ENCODE results near the gene LPXN.

The LPXN gene

DNA sequence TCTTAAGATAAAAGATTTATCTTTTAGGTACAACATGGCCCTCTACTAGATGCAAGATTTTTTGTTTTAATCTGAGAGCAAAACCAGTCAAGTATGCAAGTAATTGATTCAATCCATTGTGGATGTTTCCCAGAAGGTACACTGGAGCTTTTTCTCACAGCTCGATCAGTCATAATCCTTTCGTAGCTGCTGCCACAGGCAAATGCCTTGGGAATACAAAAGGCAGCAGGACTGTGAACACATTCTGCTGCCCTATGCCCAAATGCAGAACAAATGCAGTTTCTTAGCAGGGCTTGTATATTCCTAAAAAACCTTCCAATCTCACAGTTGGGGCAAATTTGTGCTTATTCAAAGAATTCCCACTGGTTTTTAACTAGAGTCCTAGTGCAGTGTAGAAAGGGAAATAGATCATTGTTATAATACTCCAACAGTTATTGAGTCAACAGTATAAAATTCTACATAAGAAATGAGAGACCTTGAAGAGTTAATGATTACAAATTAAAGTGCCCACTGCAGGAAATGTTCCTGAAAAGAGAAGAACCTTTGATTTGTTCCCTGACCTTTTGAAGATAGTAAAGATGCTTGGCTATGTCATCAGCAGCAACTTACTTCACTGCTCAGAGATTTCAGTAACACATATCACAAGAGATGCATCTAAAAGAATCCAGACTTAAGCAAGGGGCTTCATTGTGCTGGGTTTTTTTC is 14.1 kb downstream of the LPXN start:
- H3K27ac ChIP-seq: no peak overlapping the region
- H3K9me3 ChIP-seq (replicated peaks in 1 of 11): no peaks in the 10 kb centered on the region
- H3K9ac ChIP-seq: no peak overlapping the region
- no peak for TF ChIP-seq Cebpa-rat (IDR thresholded peaks at IDR 0.05)
- no peaks in the 10 kb centered on the region for H3K27me3 ChIP-seq
- H3K36me3 ChIP-seq: peaks cover 0 to 93% (median 35%) of the 10 kb centered on the region in 11 experiments; a peak in 17 of 22 replicates
- H3K4me1 ChIP-seq: peaks cover 0 to 4% (median 0%) of the 10 kb centered on the region in 10 experiments; a peak in 2 of 20 replicates
- peaks cover 0 to 97% (median 12%) of the 10 kb centered on the region in 11 experiments; a peak in 12 of 22 replicates for H4K20me1 ChIP-seq
- no peak overlapping the region for H3K4me2 ChIP-seq
- H3K4me3 ChIP-seq: no peak overlapping the region

DNA sequence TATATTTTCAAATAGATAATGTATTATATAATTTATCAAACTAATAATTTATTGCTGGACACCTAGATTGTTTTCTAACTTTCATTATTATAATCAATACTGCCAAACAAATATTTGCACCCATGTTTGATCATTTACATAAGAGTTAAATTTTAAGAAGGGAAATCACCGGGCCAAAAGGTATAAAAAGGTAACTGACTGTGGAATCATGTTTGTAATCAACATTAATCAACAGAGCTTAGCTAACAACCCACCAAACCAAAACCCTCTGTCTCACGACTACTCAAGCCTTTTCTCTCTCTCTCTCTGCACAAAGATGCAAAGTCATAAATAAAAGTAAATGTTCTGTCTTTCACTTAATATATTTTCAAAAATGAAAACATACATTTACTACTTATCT is 14.8 kb downstream of the LPXN start:
- H3K9me3 ChIP-seq (replicated peaks in 1 of 11): no peaks in the 10 kb centered on the region
- H3K4me1 ChIP-seq: peaks cover 0 to 4% (median 0%) of the 10 kb centered on the region in 10 experiments; a peak in 2 of 20 replicates
- no peak overlapping the region for H3K9ac ChIP-seq
- TF ChIP-seq Cebpa-rat (IDR thresholded peaks at IDR 0.05): no peak
- no peaks in the 10 kb centered on the region for H3K27me3 ChIP-seq
- H4K20me1 ChIP-seq: peaks cover 0 to 97% (median 12%) of the 10 kb centered on the region in 11 experiments; a peak in 12 of 22 replicates
- no peak overlapping the region for H3K4me3 ChIP-seq
- no peak overlapping the region for H3K4me2 ChIP-seq
- H3K36me3 ChIP-seq: peaks cover 0 to 87% (median 34%) of the 10 kb centered on the region in 11 experiments; a peak in 17 of 22 replicates
- H3K27ac ChIP-seq: no peak overlapping the region

DNA sequence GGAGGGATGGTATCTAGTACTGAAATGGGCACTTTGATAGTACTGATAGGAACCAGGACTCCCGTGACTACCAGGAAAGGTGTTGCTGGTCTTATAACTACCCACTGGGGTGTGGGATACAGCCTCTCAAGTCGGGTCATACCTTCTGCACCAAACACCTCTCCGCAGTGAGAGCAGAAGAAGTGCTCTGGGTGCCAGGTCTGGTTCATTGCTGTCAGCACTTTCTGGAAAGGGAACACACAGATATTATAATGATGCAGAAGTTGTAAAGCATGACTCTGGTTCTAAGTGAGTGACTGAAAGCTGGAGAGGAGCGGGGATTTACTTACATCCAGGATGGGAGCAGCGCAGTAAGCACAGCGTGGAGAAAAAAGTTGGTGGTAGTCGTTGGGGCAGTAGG is 26.0 kb downstream of the LPXN start:
- Histone ChIP-seq H3K9me3 (replicated peaks in 1 of 11) (0 out of 22 replicates have a peak, but pooled peaks cover 0 to 4% (median 0%) of the 10 kb centered on the region in 11 experiments), H3K4me3 (no peak overlapping the region), H4K20me1 (peaks cover 0 to 46% (median 0%) of the 10 kb centered on the region in 11 experiments; a peak in 5 of 22 replicates), H3K4me1 (peaks cover 0 to 4% (median 0%) of the 10 kb centered on the region in 10 experiments; a peak in 1 of 20 replicates), H3K27ac (no peak overlapping the region), H3K36me3 (peaks cover 54 to 100% (median 97%) of the 10 kb centered on the region in 11 experiments), H3K4me2 (no peak overlapping the region), H3K27me3 (no peaks in the 10 kb centered on the region), H3K9ac (no peak overlapping the region)
- no peak for TF ChIP-seq Cebpa-rat (IDR thresholded peaks at IDR 0.05)

DNA sequence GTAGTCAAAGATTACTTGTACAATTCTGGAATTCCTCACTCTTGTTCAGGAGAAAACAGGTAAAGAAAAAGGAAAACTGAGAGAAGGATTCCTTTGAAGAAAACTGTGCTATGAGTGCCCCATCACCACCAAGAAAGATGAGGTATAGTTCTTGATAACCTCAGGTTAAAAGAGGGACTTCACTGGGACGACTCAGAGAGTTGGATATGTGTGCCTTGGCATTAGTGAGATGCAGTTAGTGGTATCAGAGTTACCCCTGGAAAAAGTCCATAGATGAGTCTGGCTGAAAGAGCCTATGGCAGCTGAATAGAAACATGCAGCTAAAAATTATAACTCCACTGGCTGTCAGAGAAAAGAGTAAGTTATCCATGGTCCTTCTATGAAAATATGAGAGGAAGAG is 28.8 kb downstream of the LPXN start:
- TF ChIP-seq Cebpa-rat (IDR thresholded peaks at IDR 0.05): no peak
- H3K4me1 ChIP-seq: peaks cover 0 to 4% (median 0%) of the 10 kb centered on the region in 10 experiments; a peak in 1 of 20 replicates
- no peak overlapping the region for H3K4me2 ChIP-seq
- H3K27me3 ChIP-seq: no peaks in the 10 kb centered on the region
- H3K27ac ChIP-seq: no peak overlapping the region
- no peak overlapping the region for H3K9ac ChIP-seq
- 0 out of 22 replicates have a peak, but pooled peaks cover 0 to 4% (median 0%) of the 10 kb centered on the region in 11 experiments for H3K9me3 ChIP-seq (replicated peaks in 1 of 11)
- peaks cover 0 to 37% (median 0%) of the 10 kb centered on the region in 11 experiments; a peak in 5 of 22 replicates for H4K20me1 ChIP-seq
- no peak overlapping the region for H3K4me3 ChIP-seq
- H3K36me3 ChIP-seq: peaks cover 30 to 93% (median 78%) of the 10 kb centered on the region in 11 experiments

DNA sequence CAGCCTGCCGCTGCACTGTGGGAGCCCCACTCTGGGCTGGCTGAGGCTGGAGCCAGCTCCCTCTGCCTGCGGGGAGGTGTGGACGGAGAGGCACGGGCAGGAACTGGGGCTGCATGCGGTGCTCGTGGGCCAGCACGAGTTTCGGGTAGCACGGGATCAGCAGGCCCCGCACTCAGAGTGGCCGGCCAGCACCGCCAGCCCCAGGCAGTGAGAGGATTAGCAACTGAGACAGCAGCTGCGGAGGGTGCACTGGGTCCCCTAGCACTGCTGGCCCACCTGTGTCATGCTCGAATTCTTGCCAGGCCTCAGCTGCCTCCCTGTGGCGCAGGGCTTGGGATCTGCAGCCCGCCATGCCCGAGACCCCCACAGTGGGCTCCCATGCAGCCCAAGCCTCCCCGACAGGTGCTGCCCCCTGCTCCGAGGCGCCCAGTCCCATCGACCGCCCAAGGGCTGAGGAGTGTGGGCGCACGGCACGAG is 43.8 kb downstream of the LPXN start:
- Histone ChIP-seq H3K27ac (no peak overlapping the region), H3K4me3 (no peak overlapping the region), H3K36me3 (peaks cover 19 to 97% (median 50%) of the 10 kb centered on the region in 11 experiments; a peak in 20 of 22 replicates), H3K27me3 (no peaks in the 10 kb centered on the region), H3K9ac (no peak overlapping the region), H4K20me1 (peaks cover 0 to 61% (median 0%) of the 10 kb centered on the region in 11 experiments; a peak in 5 of 22 replicates), H3K9me3 (replicated peaks in 1 of 11) (peaks cover 1 to 36% (median 15%) of the 10 kb centered on the region in 11 experiments; a peak in 16 of 22 replicates), H3K4me2 (no peak overlapping the region), H3K4me1 (peaks cover 2 to 20% (median 11%) of the 10 kb centered on the region in 10 experiments; a peak in 19 of 20 replicates)
- no peak for TF ChIP-seq Cebpa-rat (IDR thresholded peaks at IDR 0.05)

DNA sequence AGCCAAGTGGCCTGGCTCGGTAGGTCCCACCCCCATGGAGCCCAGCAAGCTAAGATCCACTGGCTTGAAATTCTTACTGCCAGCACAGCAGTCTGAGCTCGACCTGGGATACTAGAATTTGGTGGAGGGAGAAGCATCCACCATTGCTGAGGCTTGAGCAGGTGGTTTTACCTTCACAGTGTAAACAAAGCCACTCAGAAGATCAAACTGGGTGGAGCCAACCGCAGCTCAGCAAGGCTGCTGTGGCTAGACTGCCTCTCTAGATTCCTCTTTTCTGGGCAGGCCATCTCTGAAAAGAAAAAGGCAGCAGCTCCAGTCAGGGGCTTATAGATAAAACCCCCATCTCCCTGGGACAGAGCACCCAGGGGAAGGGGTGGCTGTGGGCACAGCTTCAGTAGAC is 45.4 kb downstream of the LPXN start:
- Histone ChIP-seq H3K4me1 (peaks cover 17 to 33% (median 28%) of the 10 kb centered on the region in 10 experiments), H3K36me3 (peaks cover 19 to 88% (median 53%) of the 10 kb centered on the region in 11 experiments; a peak in 20 of 22 replicates), H3K9me3 (replicated peaks in 1 of 11) (peaks cover 0 to 36% (median 13%) of the 10 kb centered on the region in 11 experiments; a peak in 15 of 22 replicates), H3K9ac (no peak overlapping the region), H3K27ac (no peak overlapping the region), H3K4me2 (no peak overlapping the region), H4K20me1 (peaks cover 0 to 64% (median 0%) of the 10 kb centered on the region in 11 experiments; a peak in 5 of 22 replicates), H3K27me3 (no peaks in the 10 kb centered on the region), H3K4me3 (no peak overlapping the region)
- no peak for TF ChIP-seq Cebpa-rat (IDR thresholded peaks at IDR 0.05)

DNA sequence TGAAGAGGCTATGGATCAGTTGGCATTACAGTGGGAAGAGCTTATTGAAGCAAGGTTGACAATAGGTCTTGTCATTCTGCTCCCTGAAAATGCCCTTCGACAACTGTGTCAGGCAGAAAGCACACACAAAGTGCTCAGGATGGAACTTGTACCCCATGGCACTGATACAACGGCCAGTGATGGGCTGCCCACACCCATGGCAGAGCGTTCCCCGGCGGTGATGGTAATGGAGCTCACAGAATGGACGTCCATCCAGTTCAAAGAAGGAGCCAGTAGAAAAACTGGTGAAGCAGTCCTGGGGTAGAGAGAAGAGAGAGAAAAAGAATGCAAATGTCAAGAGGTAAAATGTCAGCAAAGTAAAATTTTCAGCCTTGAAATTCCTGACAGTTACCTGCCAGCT is 48.2 kb downstream of the LPXN start:
- H3K36me3 ChIP-seq: peaks cover 12 to 60% (median 40%) of the 10 kb centered on the region in 11 experiments; a peak in 20 of 22 replicates
- TF ChIP-seq Cebpa-rat (IDR thresholded peaks at IDR 0.05): no peak

DNA sequence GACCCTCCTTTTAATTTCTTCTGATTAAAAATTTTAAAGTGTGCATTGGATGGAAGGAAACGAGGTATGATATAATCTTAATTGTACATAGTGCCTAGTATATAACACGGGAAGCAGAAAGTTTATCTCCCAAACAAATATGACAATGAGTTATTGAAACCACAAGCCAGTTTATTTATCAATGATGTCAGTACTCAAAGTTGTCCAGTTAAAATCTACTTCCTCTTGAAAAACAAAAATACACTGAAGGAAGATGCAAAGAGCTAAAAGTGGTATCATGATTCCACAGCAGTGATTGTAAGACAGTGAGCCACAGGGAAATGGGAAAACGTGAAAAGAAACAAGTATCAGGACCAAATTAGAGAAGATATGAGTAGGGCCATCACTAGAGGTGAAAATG is 48.9 kb downstream of the LPXN start:
- H3K4me3 ChIP-seq: no peak overlapping the region
- H4K20me1 ChIP-seq: peaks cover 0 to 42% (median 0%) of the 10 kb centered on the region in 11 experiments; a peak in 5 of 22 replicates
- TF ChIP-seq Cebpa-rat (IDR thresholded peaks at IDR 0.05): no peak
- H3K27ac ChIP-seq: peak overlapping the region in 8 of 11 experiments; percentile 83 to 92 (median 86); a peak in 15 of 22 replicates
- H3K4me2 ChIP-seq: peak overlapping the region; percentile 16 to 87 (median 75); a peak in 18 of 22 replicates
- H3K9me3 ChIP-seq (replicated peaks in 1 of 11): peaks cover 0 to 11% (median under 1%) of the 10 kb centered on the region in 11 experiments; a peak in 10 of 22 replicates
- H3K9ac ChIP-seq: peak overlapping the region in 1 of 11 experiments; percentile 70; a peak in 1 of 22 replicates
- no peaks in the 10 kb centered on the region for H3K27me3 ChIP-seq
- peaks cover 32 to 54% (median 46%) of the 10 kb centered on the region in 10 experiments for H3K4me1 ChIP-seq
- peaks cover 5 to 53% (median 33%) of the 10 kb centered on the region in 11 experiments; a peak in 19 of 22 replicates for H3K36me3 ChIP-seq

More for the DNA sequence above, 48.2 kb downstream of the LPXN start:
- Histone ChIP-seq H3K4me2 (peak overlapping the region in 8 of 11 experiments; percentile 69 to 87 (median 78); a peak in 17 of 22 replicates), H3K27ac (peak overlapping the region in 6 of 11 experiments; percentile 38 to 92 (median 86); a peak in 8 of 22 replicates), H3K9me3 (replicated peaks in 1 of 11) (peaks cover 0 to 17% (median 6%) of the 10 kb centered on the region in 11 experiments; a peak in 14 of 22 replicates), H4K20me1 (peaks cover 0 to 46% (median 0%) of the 10 kb centered on the region in 11 experiments; a peak in 5 of 22 replicates), H3K9ac (no peak overlapping the region), H3K27me3 (no peaks in the 10 kb centered on the region), H3K4me1 (peaks cover 32 to 54% (median 46%) of the 10 kb centered on the region in 10 experiments), H3K4me3 (no peak overlapping the region)

Measured in BLaER1 treated with 17β-estradiol and CSF1 and Interleukin-3, amounts not matched to agents 10 nM and 100 nM (cell line).